Testis (tissue), 2 donors: Measurements from ENCODE around the gene SLC6A19.

Experiments used
- CTCF ChIP-seq, 3 experiments: fragments of 450-650 bp in 2 of 3; fragments of 200-600 bp in 1 of 3; sonication (generic) in 1 of 3; IDR thresholded peaks; one replicate each; pipeline ENCODE4 v1.5.1; 2016 to 2019; ENCODE audit warnings: antibody characterized with exemption in 3 of 3, mild to moderate bottlenecking in 2 of 3, moderate library complexity in 1 of 3
- POLR2A ChIP-seq: fragments of 450-650 bp; IDR thresholded peaks from one replicate; pipeline ENCODE4 v1.6.1; 2017; ENCODE audit warnings: antibody characterized with exemption, mild to moderate bottlenecking, moderate library complexity

- TF ChIP-seq CTCF (IDR thresholded peaks at IDR 0.05) = no peak
- TF ChIP-seq POLR2A = no peak
Measured at GRCh38 chr5:1183424-1184162, 17.8 kb upstream of the SLC6A19 start.
